Endothelial cell of umbilical vein (primary cell): ENCODE measurements around the gene TRMT10C. TPM values are rescaled to one million over a fixed set of nuclear protein-coding genes. Genes with fewer than 3 reads are reported as not detected.

ENCODE experiments used
- BruUV-seq: library from RNA; stranded (reverse); fragments of 400-500 nt; replicated peaks from 2 replicates; lab custom pipeline; 2021; lab: Mats Ljungman, UMichigan
- CTCF ChIA-PET: fragments of 300-600, 350-600 bp; sonication (Branson Sonifier 250); formaldehyde crosslinking; loops from one replicate; lab custom pipeline; 2021; ENCODE audit warnings: antibody characterized with exemption, inconsistent platforms; lab: Charles Lee
- POLR2A ChIA-PET: fragments of 300-600, 350-600 bp; sonication (Branson Sonifier 250); formaldehyde crosslinking; loops from one replicate; lab custom pipeline; 2021; ENCODE audit warnings: antibody characterized with exemption, inconsistent platforms; lab: Charles Lee
- DNase-seq: peaks from one replicate; pipeline ENCODE4 v3.0.0-alpha.2; 2011; ENCODE audit warnings: low read depth, low spot score
- FAIRE-seq: peaks from 2 replicates; lab custom pipeline; 2011; peaks lifted over from hg19 to GRCh38; lab: Jason Lieb, UNC
- H2AFZ ChIP-seq: 2 replicates; pipeline ENCODE4 v1.6.0; 2012; ENCODE audit warnings: low read depth, low read length, control low read depth, inconsistent platforms
- H3K27ac ChIP-seq: 2 replicates; pipeline ENCODE4 v1.5.1; 2011; ENCODE audit warnings: low read depth, mild to moderate bottlenecking, control low read depth, low read length, moderate library complexity; ENCODE audit not compliant: insufficient read depth
- H3K27me3 ChIP-seq, 2 experiments: 2 replicates each; pipeline versions ENCODE4 v1.6.0 to v1.6.1; 2011; ENCODE audit warnings: low read length in 2 of 2, mixed read lengths in 1 of 2; ENCODE audit not compliant: control insufficient read depth in 2 of 2, insufficient read depth in 2 of 2
- H3K36me3 ChIP-seq, 2 experiments: 2 replicates in 1 of 2; 3 replicates in 1 of 2; pipeline ENCODE4 v1.5.1; 2011; ENCODE audit warnings: low read length in 2 of 2, mild to moderate bottlenecking in 1 of 2, moderate library complexity in 1 of 2; ENCODE audit not compliant: control insufficient read depth in 2 of 2, insufficient read depth in 2 of 2; ENCODE audit errors: extremely low read depth in 1 of 2
- H3K4me1 ChIP-seq: 3 replicates; pipeline ENCODE4 v1.5.1; 2011; ENCODE audit warnings: mild to moderate bottlenecking, low read length; ENCODE audit not compliant: control insufficient read depth, insufficient read depth; ENCODE audit errors: extremely low read depth
- H3K4me2 ChIP-seq: 2 replicates; pipeline ENCODE4 v1.6.1; 2011; ENCODE audit warnings: low read length, control low read depth, mixed read lengths; ENCODE audit not compliant: insufficient read depth
- H3K4me3 ChIP-seq, 3 experiments: fragments of 200-600 bp in 1 of 3; sonication (generic), shearing (Covaris generic) in 1 of 3; replicated peaks in 1 of 3; 2 replicates each; pipeline ENCODE4 v1.5.1; 2011 to 2016; ENCODE audit warnings: control low read depth in 3 of 3, low read length in 3 of 3, mild to moderate bottlenecking in 2 of 3, inconsistent platforms in 1 of 3, low read depth in 1 of 3, moderate library complexity in 1 of 3; ENCODE audit not compliant: insufficient read depth in 1 of 3
- H3K79me2 ChIP-seq: 2 replicates; pipeline ENCODE4 v1.6.0; 2012; ENCODE audit warnings: low read length, inconsistent platforms; ENCODE audit not compliant: control insufficient read depth, insufficient read depth
- H3K9ac ChIP-seq: replicated peaks from 2 replicates; pipeline ENCODE3; 2011; ENCODE audit warnings: low read length, control low read depth; ENCODE audit not compliant: insufficient read depth; ENCODE audit errors: extremely low read depth
- H3K9me1 ChIP-seq: replicated peaks from 3 replicates; pipeline ENCODE4 v1.6.0; 2011; ENCODE audit warnings: mild to moderate bottlenecking, low read length; ENCODE audit not compliant: control insufficient read depth, insufficient read depth; ENCODE audit errors: extremely low read depth
- H3K9me3 ChIP-seq: replicated peaks from 2 replicates; pipeline ENCODE4 v1.5.1; 2012; ENCODE audit warnings: low read length, inconsistent platforms; ENCODE audit not compliant: control insufficient read depth, insufficient read depth
- H4K20me1 ChIP-seq: replicated peaks from 2 replicates; pipeline ENCODE3; 2011; ENCODE audit warnings: mild to moderate bottlenecking, low read length; ENCODE audit not compliant: control insufficient read depth, insufficient read depth; ENCODE audit errors: extremely low read depth
- EZH2 ChIP-seq: IDR thresholded peaks from 2 replicates; pipeline ENCODE4 v1.6.1; 2012; ENCODE audit warnings: borderline replicate concordance, low read depth, mild to moderate bottlenecking, moderate library complexity, low read length, inconsistent platforms; ENCODE audit not compliant: severe bottlenecking
- GATA2 ChIP-seq: IDR thresholded peaks from 2 replicates; pipeline ENCODE4 v1.7.0; 2011; ENCODE audit warnings: low read depth, mild to moderate bottlenecking, moderate library complexity, mixed read lengths, low read length; ENCODE audit not compliant: insufficient read length, insufficient read depth
- JUN ChIP-seq: IDR thresholded peaks from 2 replicates; pipeline ENCODE4 v1.6.1; 2011; ENCODE audit warnings: borderline replicate concordance, low read depth; ENCODE audit not compliant: insufficient read length, insufficient read depth
- MYC ChIP-seq: IDR thresholded peaks from one replicate; pipeline ENCODE4 v1.6.1; 2011; ENCODE audit warnings: mild to moderate bottlenecking, low read depth, low read length
- POLR2A ChIP-seq: IDR thresholded peaks from 2 replicates; pipeline ENCODE4 v1.6.1; 2012; ENCODE audit warnings: low read depth, mild to moderate bottlenecking, control low read depth, low read length
- dilution Hi-C: fragments of 300-500 bp; cut with MboI; formaldehyde crosslinking; loops from one replicate; pipeline ENCODE4 v1.15.0; 2019; ENCODE audit warnings: low sequenced_read_pairs; ENCODE audit not compliant: extremely low pct_ligation_motif_present
- intact Hi-C: fragments of 100-400 bp; cut with micrococcal nuclease; formaldehyde crosslinking; loops from one replicate; pipeline ENCODE4 v1.10.0; 2022
- polyA plus RNA-seq, 4 experiments: library from polyadenylated mRNA; depleted of rRNA in 3 of 4; stranded (reverse) in 3 of 4; unstranded in 1 of 4; fragments of >200 nt; gene quantifications; 2 replicates each; pipeline versions ENCODE4 v1.2.1 to v1.2.3, GENCODE V29; 2011 to 2012; ENCODE audit warnings: missing spikeins in 1 of 4
- total RNA-seq: library from RNA; stranded (reverse); gene quantifications from 2 replicates; pipeline ENCODE4 v1.2.3, GENCODE V29; 2021
- TF ChIP-seq, protein P1 (sequence below): IDR thresholded peaks from 2 replicates; pipeline ENCODE4 v1.6.1; 2011; ENCODE audit not compliant: insufficient read depth, insufficient read length

Gene TRMT10C
- total and polyA plus RNA-seq, 2 donors (not counting 3 experiments of a cell fraction or from before 2014, with no cell fraction given): 16.6 to 28.0 TPM

- H3K4me2 ChIP-seq: no peak overlapping the region
- no peaks in the 10 kb centered on the region for H3K9me3 ChIP-seq
- no peak overlapping the region for H3K4me3 ChIP-seq
- H3K9me1 ChIP-seq: no peaks in the 10 kb centered on the region
- DNase-seq (no peak), FAIRE-seq (no peak)
- H4K20me1 ChIP-seq: no peaks in the 10 kb centered on the region
- TF ChIP-seq POLR2A (no peak), MYC (no peak), EZH2 (no peak)
- TF ChIP-seq, protein P1, sequence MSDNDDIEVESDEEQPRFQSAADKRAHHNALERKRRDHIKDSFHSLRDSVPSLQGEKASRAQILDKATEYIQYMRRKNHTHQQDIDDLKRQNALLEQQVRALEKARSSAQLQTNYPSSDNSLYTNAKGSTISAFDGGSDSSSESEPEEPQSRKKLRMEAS: no peak
- H2AFZ ChIP-seq: no peak overlapping the region
- no peak overlapping the region for H3K9ac ChIP-seq
- ChIA-PET CTCF (no interaction called here), POLR2A (no interaction called here)
- no peaks in the 10 kb centered on the region for H3K4me1 ChIP-seq
- intact Hi-C loops (no loop called here), dilution Hi-C loops (no loop called here)
- H3K27ac ChIP-seq: no peak overlapping the region
- no peaks in the 10 kb centered on the region for H3K79me2 ChIP-seq
- peaks cover 2 to 23% of the 10 kb centered on the region in 2 experiments for H3K27me3 ChIP-seq
- no TSS peak for BruUV-seq
- H3K36me3 ChIP-seq: no peaks in the 10 kb centered on the region
Observed at GRCh38 chr3:101556064-101556463, 5.6 kb upstream of the TRMT10C start.

DNA sequence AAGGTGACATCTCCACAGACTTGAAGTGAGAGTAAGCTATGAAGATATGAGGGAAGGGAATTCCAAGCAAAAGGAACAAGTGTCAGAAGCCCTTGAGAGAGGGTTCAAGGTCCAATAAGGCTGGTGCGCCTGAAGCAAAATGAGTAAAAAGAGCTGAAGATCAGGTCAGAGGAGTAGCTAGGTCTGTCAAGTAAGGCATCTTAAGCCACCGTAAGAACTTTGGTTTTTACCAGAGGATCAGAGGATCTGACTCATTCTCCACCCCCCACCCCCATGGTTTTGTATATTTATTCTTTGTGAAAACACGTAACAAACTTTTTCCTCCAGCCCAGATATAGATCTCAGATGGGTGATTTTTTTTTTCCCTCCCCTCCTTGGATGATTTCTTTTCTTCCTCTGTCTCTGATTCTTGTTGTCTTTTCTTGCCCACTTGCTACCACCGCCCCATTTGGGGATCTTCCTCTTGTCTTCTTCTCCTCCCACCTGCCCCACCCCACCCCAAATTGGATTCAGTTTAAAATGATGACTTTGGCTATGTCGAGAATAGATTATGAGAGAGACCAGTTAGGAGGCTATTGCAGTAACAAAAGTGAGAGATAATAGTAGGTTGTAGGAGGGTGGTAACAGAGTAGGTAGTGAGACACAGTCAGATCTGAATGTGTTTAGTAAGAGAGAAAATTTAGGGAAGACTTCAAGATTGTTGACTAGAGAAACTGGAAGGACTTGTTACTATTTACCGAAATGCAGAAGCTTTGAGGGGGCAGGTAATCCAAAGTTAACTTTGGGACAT, 6.1 kb downstream of the TRMT10C start:
- Histone ChIP-seq H3K9me1 (no peaks in the 10 kb centered on the region), H3K79me2 (peaks cover 39% of the 10 kb centered on the region), H3K4me3 (no peak overlapping the region), H3K9ac (no peak overlapping the region), H3K27me3 (no peaks in the 10 kb centered on the region), H3K4me1 (peaks cover 8% of the 10 kb centered on the region), H4K20me1 (peaks cover 4% of the 10 kb centered on the region), H3K27ac (no peak overlapping the region), H3K4me2 (no peak overlapping the region), H3K36me3 (peaks cover 2 to 16% of the 10 kb centered on the region in 2 experiments), H2AFZ (no peak overlapping the region), H3K9me3 (no peaks in the 10 kb centered on the region)
- DNase-seq (no peak), FAIRE-seq (no peak)
- BruUV-seq: no TSS peak
- ChIA-PET CTCF (interaction anchor here (1.0 kb wide), 1 partner anchor 11 kb away, joined by 3 read pairs; no protein-coding TSS in a partner anchor), POLR2A (no interaction called here)
- TF ChIP-seq GATA2 (no peak), JUN (no peak), POLR2A (no peak)
- intact Hi-C loops (loop anchor here (10.0 kb wide), 1 partner anchor 673 kb away; no protein-coding TSS in a partner anchor), dilution Hi-C loops (no loop called here)
